IPS-20b (cell line): ENCODE results near the gene MRPL16.
"Not testable (repeated sequence)": the region's sequence is repeated elsewhere in the genome, so short reads cannot be mapped to it uniquely, and the experiment has no call there.

Experiments
- H3K27ac ChIP-seq: one replicate; pipeline ENCODE4 v1.5.1; 2013; ENCODE audit warnings: low read length
- H3K27me3 ChIP-seq: 2 replicates; pipeline ENCODE4 v1.6.1; 2013; ENCODE audit warnings: mild to moderate bottlenecking, low read length, inconsistent platforms; ENCODE audit not compliant: insufficient read depth
- H3K36me3 ChIP-seq: 2 replicates; pipeline ENCODE4 v1.6.1; 2013; ENCODE audit warnings: low read depth, mild to moderate bottlenecking, inconsistent platforms, low read length, moderate library complexity; ENCODE audit not compliant: insufficient read depth
- H3K4me1 ChIP-seq: 2 replicates; pipeline ENCODE4 v1.6.1; 2013; ENCODE audit warnings: mild to moderate bottlenecking, control low read depth, inconsistent platforms, low read length, moderate library complexity; ENCODE audit not compliant: insufficient read depth
- H3K4me3 ChIP-seq: 2 replicates; pipeline ENCODE4 v1.5.1; 2013; ENCODE audit warnings: mild to moderate bottlenecking, low read length, inconsistent platforms
- H3K9ac ChIP-seq: 2 replicates; pipeline ENCODE4 v1.6.1; 2013; ENCODE audit warnings: low read depth, mild to moderate bottlenecking, inconsistent platforms, low read length, moderate library complexity
- H3K9me3 ChIP-seq: 2 replicates; pipeline ENCODE4 v1.6.1; 2013; ENCODE audit warnings: mild to moderate bottlenecking, low read depth, low read length, inconsistent platforms; ENCODE audit not compliant: insufficient read depth

MRPL16 gene

GRCh38 chr11:59785818-59786217 is 24.8 kb downstream of the MRPL16 start:
- peaks cover 2% of the 10 kb centered on the region; the same call in 1 of the 2 replicates for H3K9me3 ChIP-seq
- H3K27ac ChIP-seq = no peak overlapping the region
- peaks cover 51% of the 10 kb centered on the region for H3K36me3 ChIP-seq
- H3K9ac ChIP-seq = no peak overlapping the region
- H3K4me1 ChIP-seq = no peaks in the 10 kb centered on the region
- H3K4me3 ChIP-seq = no peak overlapping the region
- no peaks in the 10 kb centered on the region for H3K27me3 ChIP-seq

- H3K4me3 ChIP-seq, H3K4me1 ChIP-seq, H3K27ac ChIP-seq, H3K27me3 ChIP-seq, H3K9ac ChIP-seq, H3K9me3 ChIP-seq: not testable (repeated sequence)
- H3K36me3 ChIP-seq = peaks cover 45% of the 10 kb centered on the region
Measured at GRCh38 chr11:59784441-59784840, 26.1 kb downstream of the MRPL16 start.

GRCh38 chr11:59783632-59784090 is 26.9 kb downstream of the MRPL16 start:
- Histone ChIP-seq H3K27ac (no peak overlapping the region), H3K4me1 (no peaks in the 10 kb centered on the region), H3K9me3 (peaks cover 2% of the 10 kb centered on the region; the same call in 1 of the 2 replicates), H3K36me3 (peaks cover 37% of the 10 kb centered on the region), H3K9ac (no peak overlapping the region), H3K27me3 (no peaks in the 10 kb centered on the region), H3K4me3 (no peak overlapping the region)

GRCh38 chr11:59782080-59782479 is 28.5 kb downstream of the MRPL16 start:
- peaks cover 25% of the 10 kb centered on the region for H3K36me3 ChIP-seq

GRCh38 chr11:59779487-59779886 is 31.1 kb downstream of the MRPL16 start:
- H3K36me3 ChIP-seq = peaks cover 38% of the 10 kb centered on the region
- H3K4me1 ChIP-seq = no peaks in the 10 kb centered on the region
- peaks cover 2% of the 10 kb centered on the region; the same call in 1 of the 2 replicates for H3K9me3 ChIP-seq
- no peaks in the 10 kb centered on the region for H3K27me3 ChIP-seq
- no peak overlapping the region for H3K4me3 ChIP-seq
- H3K9ac ChIP-seq = no peak overlapping the region
- no peak overlapping the region for H3K27ac ChIP-seq

More at GRCh38 chr11:59782080-59782479, 28.5 kb downstream of the MRPL16 start:
- peaks cover 2% of the 10 kb centered on the region; the same call in 1 of the 2 replicates for H3K9me3 ChIP-seq
- no peak overlapping the region for H3K27ac ChIP-seq
- no peak overlapping the region for H3K9ac ChIP-seq
- H3K4me1 ChIP-seq = no peaks in the 10 kb centered on the region
- no peak overlapping the region for H3K4me3 ChIP-seq
- H3K27me3 ChIP-seq = no peaks in the 10 kb centered on the region

GRCh38 chr11:59778122-59778521 is 32.5 kb downstream of the MRPL16 start:
- no peak overlapping the region for H3K27ac ChIP-seq
- H3K36me3 ChIP-seq = peaks cover 45% of the 10 kb centered on the region
- H3K9ac ChIP-seq = no peak overlapping the region

GRCh38 chr11:59777104-59777503 is 33.5 kb downstream of the MRPL16 start:
- Histone ChIP-seq H3K9me3 (no peaks in the 10 kb centered on the region), H3K4me1 (no peaks in the 10 kb centered on the region), H3K36me3 (peaks cover 47% of the 10 kb centered on the region), H3K4me3 (no peak overlapping the region), H3K27me3 (no peaks in the 10 kb centered on the region), H3K27ac (no peak overlapping the region), H3K9ac (no peak overlapping the region)

More at GRCh38 chr11:59778122-59778521, 32.5 kb downstream of the MRPL16 start:
- Histone ChIP-seq H3K9me3 (no peaks in the 10 kb centered on the region), H3K4me3 (no peak overlapping the region), H3K27me3 (no peaks in the 10 kb centered on the region), H3K4me1 (no peaks in the 10 kb centered on the region)

- H3K36me3 ChIP-seq = peaks cover 47% of the 10 kb centered on the region
- no peaks in the 10 kb centered on the region for H3K4me1 ChIP-seq
- no peaks in the 10 kb centered on the region for H3K27me3 ChIP-seq
- no peaks in the 10 kb centered on the region for H3K9me3 ChIP-seq
- H3K27ac ChIP-seq = no peak overlapping the region
- H3K4me3 ChIP-seq = no peak overlapping the region
- no peak overlapping the region for H3K9ac ChIP-seq
Measured at GRCh38 chr11:59776210-59777066, 34.1 kb downstream of the MRPL16 start.

GRCh38 chr11:59773083-59773440 is 37.5 kb downstream of the MRPL16 start:
- Histone ChIP-seq H3K4me1 (no peaks in the 10 kb centered on the region), H3K9ac (no peak overlapping the region), H3K36me3 (peaks cover 36% of the 10 kb centered on the region), H3K9me3 (no peaks in the 10 kb centered on the region), H3K4me3 (no peak overlapping the region), H3K27ac (no peak overlapping the region), H3K27me3 (no peaks in the 10 kb centered on the region)

GRCh38 chr11:59771605-59772004 is 39.0 kb downstream of the MRPL16 start:
- H3K4me1 ChIP-seq = no peaks in the 10 kb centered on the region
- H3K9ac ChIP-seq = no peak overlapping the region
- H3K4me3 ChIP-seq = no peak overlapping the region
- no peaks in the 10 kb centered on the region for H3K9me3 ChIP-seq
- H3K27ac ChIP-seq = no peak overlapping the region
- H3K36me3 ChIP-seq = peaks cover 36% of the 10 kb centered on the region
- H3K27me3 ChIP-seq = no peaks in the 10 kb centered on the region

- H3K27me3 ChIP-seq = no peaks in the 10 kb centered on the region
- H3K4me1 ChIP-seq = no peaks in the 10 kb centered on the region
- no peak overlapping the region for H3K9ac ChIP-seq
- H3K9me3 ChIP-seq = no peaks in the 10 kb centered on the region
- H3K36me3 ChIP-seq = peaks cover 30% of the 10 kb centered on the region
- H3K27ac ChIP-seq = no peak overlapping the region
- no peak overlapping the region for H3K4me3 ChIP-seq
Measured at GRCh38 chr11:59770869-59771268, 39.7 kb downstream of the MRPL16 start.

GRCh38 chr11:59770319-59770718 is 40.3 kb downstream of the MRPL16 start:
- Histone ChIP-seq H3K9ac (no peak overlapping the region), H3K27ac (no peak overlapping the region), H3K36me3 (peaks cover 24% of the 10 kb centered on the region), H3K4me1 (no peaks in the 10 kb centered on the region), H3K9me3 (no peaks in the 10 kb centered on the region), H3K27me3 (no peaks in the 10 kb centered on the region), H3K4me3 (no peak overlapping the region)
